Type B pancreatic cell (in vitro differentiated cells): ENCODE data around the gene LRP2. TPM values are rescaled to one million over a fixed set of nuclear protein-coding genes. Genes with fewer than 3 reads are reported as not detected.

ENCODE experiments used
- DNase-seq: peaks from one replicate; pipeline ENCODE4 v3.0.0; 2021; ENCODE audit warnings: mixed read lengths; ENCODE audit not compliant: unreplicated experiment; ENCODE audit errors: extremely low spot score
- H3K27ac Mint-ChIP-seq: 2 replicates; pipeline ENCODE4 v1.8.0; 2021; ENCODE audit warnings: mild to moderate bottlenecking, mixed read lengths
- H3K27me3 Mint-ChIP-seq: 2 replicates; pipeline ENCODE4 v1.8.0; 2021; ENCODE audit warnings: mixed read lengths
- H3K36me3 Mint-ChIP-seq: 2 replicates; pipeline ENCODE4 v1.8.0; 2021; ENCODE audit warnings: mixed read lengths
- H3K4me1 Mint-ChIP-seq: one replicate; pipeline ENCODE4 v1.8.0; 2021; ENCODE audit warnings: mixed read lengths; ENCODE audit not compliant: unreplicated experiment
- H3K4me3 Mint-ChIP-seq: 2 replicates; pipeline ENCODE4 v1.8.0; 2021; ENCODE audit warnings: mild to moderate bottlenecking, mixed read lengths
- H3K9me3 Mint-ChIP-seq: 2 replicates; pipeline ENCODE4 v1.8.0; 2021; ENCODE audit warnings: mixed read lengths
- total RNA-seq: library from RNA; stranded (reverse); gene quantifications from 2 replicates; pipeline ENCODE4 v1.2.1, GENCODE V29; 2021; ENCODE audit warnings: low replicate concordance
- TF ChIP-seq, protein P1 (sequence below): fragments of 200-600 bp; sonication (generic); conservative IDR thresholded peaks from 2 replicates; pipeline ENCODE4 v1.5.0; 2021; ENCODE audit warnings: antibody characterized with exemption, mild to moderate bottlenecking

The LRP2 gene
- total RNA-seq, 1 donor from 2014 or later = 22.7 TPM

- peaks cover 36% of the 10 kb centered on the region for H3K27me3 Mint-ChIP-seq
- no peak overlapping the region for H3K27ac Mint-ChIP-seq
- DNase-seq = no peak
- H3K4me3 Mint-ChIP-seq = no peak overlapping the region
- peaks cover 5% of the 10 kb centered on the region for H3K4me1 Mint-ChIP-seq
- no peaks in the 10 kb centered on the region for H3K9me3 Mint-ChIP-seq
- TF ChIP-seq, protein P1, sequence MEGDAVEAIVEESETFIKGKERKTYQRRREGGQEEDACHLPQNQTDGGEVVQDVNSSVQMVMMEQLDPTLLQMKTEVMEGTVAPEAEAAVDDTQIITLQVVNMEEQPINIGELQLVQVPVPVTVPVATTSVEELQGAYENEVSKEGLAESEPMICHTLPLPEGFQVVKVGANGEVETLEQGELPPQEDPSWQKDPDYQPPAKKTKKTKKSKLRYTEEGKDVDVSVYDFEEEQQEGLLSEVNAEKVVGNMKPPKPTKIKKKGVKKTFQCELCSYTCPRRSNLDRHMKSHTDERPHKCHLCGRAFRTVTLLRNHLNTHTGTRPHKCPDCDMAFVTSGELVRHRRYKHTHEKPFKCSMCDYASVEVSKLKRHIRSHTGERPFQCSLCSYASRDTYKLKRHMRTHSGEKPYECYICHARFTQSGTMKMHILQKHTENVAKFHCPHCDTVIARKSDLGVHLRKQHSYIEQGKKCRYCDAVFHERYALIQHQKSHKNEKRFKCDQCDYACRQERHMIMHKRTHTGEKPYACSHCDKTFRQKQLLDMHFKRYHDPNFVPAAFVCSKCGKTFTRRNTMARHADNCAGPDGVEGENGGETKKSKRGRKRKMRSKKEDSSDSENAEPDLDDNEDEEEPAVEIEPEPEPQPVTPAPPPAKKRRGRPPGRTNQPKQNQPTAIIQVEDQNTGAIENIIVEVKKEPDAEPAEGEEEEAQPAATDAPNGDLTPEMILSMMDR = no peak
- H3K36me3 Mint-ChIP-seq = no peaks in the 10 kb centered on the region
Measured at GRCh38 chr2:169106134-169106533, 256.2 kb downstream of the LRP2 start.

GRCh38 chr2:169105476-169105875 is 256.9 kb downstream of the LRP2 start:
- H3K4me1 Mint-ChIP-seq = peaks cover 5% of the 10 kb centered on the region
- no peak overlapping the region for H3K27ac Mint-ChIP-seq
- no peaks in the 10 kb centered on the region for H3K9me3 Mint-ChIP-seq
- no peaks in the 10 kb centered on the region for H3K36me3 Mint-ChIP-seq
- TF ChIP-seq, protein P1 = no peak
- DNase-seq = no peak
- no peak overlapping the region for H3K4me3 Mint-ChIP-seq
- H3K27me3 Mint-ChIP-seq = peaks cover 34% of the 10 kb centered on the region

- H3K36me3 Mint-ChIP-seq = no peaks in the 10 kb centered on the region
Measured at GRCh38 chr2:169104848-169105247, 257.5 kb downstream of the LRP2 start.

DNA sequence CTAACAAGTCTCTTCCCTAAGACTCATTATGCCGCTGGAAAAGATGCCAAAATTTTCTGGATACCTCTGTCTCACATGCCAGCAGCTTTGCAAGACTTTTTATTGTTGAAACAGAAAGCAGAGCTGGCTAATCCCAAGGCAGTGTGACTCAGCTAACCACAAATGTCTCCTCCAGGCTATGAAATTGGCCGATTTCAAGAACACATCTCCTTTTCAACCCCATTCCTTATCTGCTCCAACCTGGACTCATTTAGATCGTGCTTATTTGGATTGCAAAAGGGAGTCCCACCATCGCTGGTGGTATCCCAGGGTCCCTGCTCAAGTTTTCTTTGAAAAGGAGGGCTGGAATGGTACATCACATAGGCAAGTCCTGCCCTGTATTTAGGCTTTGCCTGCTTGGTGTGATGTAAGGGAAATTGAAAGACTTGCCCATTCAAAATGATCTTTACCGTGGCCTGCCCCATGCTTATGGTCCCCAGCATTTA is 266.7 kb downstream of the LRP2 start:
- Mint-ChIP-seq H3K27ac (no peak overlapping the region), H3K27me3 (no peaks in the 10 kb centered on the region), H3K36me3 (no peaks in the 10 kb centered on the region), H3K4me1 (no peaks in the 10 kb centered on the region), H3K4me3 (no peak overlapping the region), H3K9me3 (no peaks in the 10 kb centered on the region)
- TF ChIP-seq, protein P1 = no peak
- no peak for DNase-seq

More at GRCh38 chr2:169104848-169105247, 257.5 kb downstream of the LRP2 start:
- H3K9me3 Mint-ChIP-seq = no peaks in the 10 kb centered on the region
- no peak overlapping the region for H3K27ac Mint-ChIP-seq
- H3K27me3 Mint-ChIP-seq = peaks cover 32% of the 10 kb centered on the region
- no peak overlapping the region for H3K4me3 Mint-ChIP-seq
- TF ChIP-seq, protein P1 = no peak
- peaks cover 3% of the 10 kb centered on the region for H3K4me1 Mint-ChIP-seq
- DNase-seq = no peak

DNA sequence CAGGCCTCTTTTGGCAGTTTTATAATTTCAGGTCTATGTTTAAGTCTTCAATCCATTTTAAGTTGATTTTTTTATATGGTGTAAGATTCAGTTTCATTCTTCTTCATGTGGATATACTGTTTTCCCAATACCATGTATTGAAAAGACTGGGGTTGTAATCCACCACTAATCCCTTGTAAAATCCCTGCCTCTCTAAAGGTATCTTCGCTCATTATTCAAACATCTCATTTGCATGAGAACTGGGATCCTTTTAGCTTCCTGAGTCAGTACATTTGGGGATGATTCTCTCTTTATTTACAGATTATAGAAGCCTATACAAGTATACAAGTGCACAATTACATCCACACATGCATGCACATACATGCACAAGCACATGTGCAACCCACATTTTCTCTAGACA is 267.7 kb downstream of the LRP2 start:
- Mint-ChIP-seq H3K4me3 (no peak overlapping the region), H3K27me3 (no peaks in the 10 kb centered on the region), H3K9me3 (no peaks in the 10 kb centered on the region), H3K27ac (no peak overlapping the region), H3K4me1 (no peaks in the 10 kb centered on the region), H3K36me3 (no peaks in the 10 kb centered on the region)
- TF ChIP-seq, protein P1 = no peak
- DNase-seq = no peak

GRCh38 chr2:169093535-169093934 is 268.8 kb downstream of the LRP2 start:
- TF ChIP-seq, protein P1 = no peak
- H3K4me1 Mint-ChIP-seq = no peaks in the 10 kb centered on the region
- H3K4me3 Mint-ChIP-seq = no peak overlapping the region
- H3K36me3 Mint-ChIP-seq = no peaks in the 10 kb centered on the region
- DNase-seq = no peak
- no peak overlapping the region for H3K27ac Mint-ChIP-seq
- H3K27me3 Mint-ChIP-seq = no peaks in the 10 kb centered on the region
- no peaks in the 10 kb centered on the region for H3K9me3 Mint-ChIP-seq
